ENCODE data around the gene CDH13. TPM values are rescaled to one million over a fixed set of nuclear protein-coding genes. Genes with fewer than 3 reads are reported as not detected.

CDH13 gene
- total and polyA plus RNA-seq, 9 donors: 1.9 to 34.2 (median 4.8) TPM

DNA sequence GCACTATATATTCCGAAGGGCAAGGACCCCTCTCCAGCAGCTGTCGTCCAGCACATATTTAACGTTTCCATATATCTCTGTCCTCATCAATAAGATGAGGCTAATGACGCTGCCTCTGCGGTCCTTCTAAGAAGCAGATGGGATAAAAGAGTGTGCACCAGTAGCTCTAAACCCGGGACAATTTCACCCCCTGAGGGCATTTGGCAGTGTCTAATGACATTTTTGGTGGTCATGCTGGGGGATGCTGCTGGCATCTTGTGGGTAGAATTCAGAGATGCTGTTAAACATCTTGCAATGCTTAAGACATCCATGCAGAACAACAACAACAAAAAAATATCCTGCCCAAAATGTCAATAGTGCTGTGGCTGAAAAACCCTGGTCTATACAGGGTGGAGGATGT is 372.9 kb downstream of the CDH13 start:
- Histone ChIP-seq H3K9me3 (no peaks in the 10 kb centered on the region), H3K36me3 (no peaks in the 10 kb centered on the region), H3K4me1 (ENCODE audit: insufficient read depth) (no peaks in the 10 kb centered on the region), H3K27ac (no peak overlapping the region), H3K4me3 (no peak overlapping the region), H3K27me3 (no peaks in the 10 kb centered on the region)
- intact Hi-C loops (cut with DNase I): no loop called here
- no peak for DNase-seq
- 49 to 71% (median 57%) methylated on average over 6 of the region's 6 CpGs for WGBS, 3 donors
- TF ChIP-seq POLR2A (IDR thresholded peaks at IDR 0.05): no peak
- TF ChIP-seq, protein P1, sequence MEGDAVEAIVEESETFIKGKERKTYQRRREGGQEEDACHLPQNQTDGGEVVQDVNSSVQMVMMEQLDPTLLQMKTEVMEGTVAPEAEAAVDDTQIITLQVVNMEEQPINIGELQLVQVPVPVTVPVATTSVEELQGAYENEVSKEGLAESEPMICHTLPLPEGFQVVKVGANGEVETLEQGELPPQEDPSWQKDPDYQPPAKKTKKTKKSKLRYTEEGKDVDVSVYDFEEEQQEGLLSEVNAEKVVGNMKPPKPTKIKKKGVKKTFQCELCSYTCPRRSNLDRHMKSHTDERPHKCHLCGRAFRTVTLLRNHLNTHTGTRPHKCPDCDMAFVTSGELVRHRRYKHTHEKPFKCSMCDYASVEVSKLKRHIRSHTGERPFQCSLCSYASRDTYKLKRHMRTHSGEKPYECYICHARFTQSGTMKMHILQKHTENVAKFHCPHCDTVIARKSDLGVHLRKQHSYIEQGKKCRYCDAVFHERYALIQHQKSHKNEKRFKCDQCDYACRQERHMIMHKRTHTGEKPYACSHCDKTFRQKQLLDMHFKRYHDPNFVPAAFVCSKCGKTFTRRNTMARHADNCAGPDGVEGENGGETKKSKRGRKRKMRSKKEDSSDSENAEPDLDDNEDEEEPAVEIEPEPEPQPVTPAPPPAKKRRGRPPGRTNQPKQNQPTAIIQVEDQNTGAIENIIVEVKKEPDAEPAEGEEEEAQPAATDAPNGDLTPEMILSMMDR (IDR thresholded peaks at IDR 0.05): no peak

DNA sequence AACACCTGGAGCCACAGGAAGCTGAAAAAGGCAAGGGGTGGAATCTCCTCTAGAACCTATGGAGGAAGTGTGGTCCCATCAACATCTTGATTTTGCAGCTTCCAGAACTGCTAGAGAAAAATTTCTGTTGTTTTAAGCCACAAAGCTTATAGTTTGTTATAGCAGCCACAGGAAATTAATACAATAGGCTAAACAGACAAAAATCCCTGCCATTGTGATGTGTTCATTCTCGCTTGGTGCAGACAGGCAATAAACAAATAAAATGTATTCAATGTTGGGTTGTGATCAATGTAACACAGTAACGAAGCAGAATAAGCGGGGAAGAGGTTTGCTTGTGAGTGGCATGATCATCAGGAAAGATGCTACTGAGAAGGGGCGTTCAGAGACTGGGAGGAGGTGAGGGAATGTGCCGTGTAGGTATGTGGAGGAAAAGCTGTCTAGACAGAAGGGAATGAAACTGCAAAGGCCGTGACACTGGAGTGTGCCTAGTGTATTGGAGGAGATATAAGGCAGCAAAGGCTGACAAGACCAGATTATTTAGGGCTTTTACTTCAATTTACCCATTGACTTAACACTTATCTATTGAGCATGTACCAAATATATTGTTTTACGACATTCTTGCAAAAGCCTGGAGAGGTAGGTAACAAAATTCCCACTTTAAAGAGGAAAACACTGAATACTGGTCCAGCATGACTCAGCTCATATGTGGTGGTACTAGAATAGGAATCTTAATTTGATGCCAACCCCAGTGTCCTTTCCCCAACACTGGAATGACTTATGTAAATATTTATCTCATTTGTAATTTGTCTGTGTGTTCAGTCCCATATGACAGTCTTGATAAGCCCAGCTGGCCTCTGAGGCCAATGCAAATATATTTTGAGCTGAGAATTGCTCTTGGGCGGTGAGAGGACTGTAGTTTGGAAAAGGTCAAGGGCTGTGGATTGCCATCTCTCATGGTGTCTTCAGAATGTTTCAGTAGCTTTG is 375.9 kb downstream of the CDH13 start:
- no peaks in the 10 kb centered on the region for H3K27me3 ChIP-seq
- H3K4me3 ChIP-seq: no peak overlapping the region
- 52 to 80% (median 55%) methylated on average over 8 of the region's 8 CpGs for WGBS, 3 donors
- TF ChIP-seq EP300 (IDR thresholded peaks at IDR 0.05) (no peak), POLR2A (IDR thresholded peaks at IDR 0.05) (no peak)
- TF ChIP-seq, protein P1 (IDR thresholded peaks at IDR 0.05): no peak
- no peak overlapping the region for H3K27ac ChIP-seq
- intact Hi-C loops (cut with DNase I): no loop called here
- H3K36me3 ChIP-seq: no peaks in the 10 kb centered on the region
- no peaks in the 10 kb centered on the region for H3K4me1 ChIP-seq (ENCODE audit: insufficient read depth)
- H3K9me3 ChIP-seq: no peaks in the 10 kb centered on the region
- no peak for DNase-seq

DNA sequence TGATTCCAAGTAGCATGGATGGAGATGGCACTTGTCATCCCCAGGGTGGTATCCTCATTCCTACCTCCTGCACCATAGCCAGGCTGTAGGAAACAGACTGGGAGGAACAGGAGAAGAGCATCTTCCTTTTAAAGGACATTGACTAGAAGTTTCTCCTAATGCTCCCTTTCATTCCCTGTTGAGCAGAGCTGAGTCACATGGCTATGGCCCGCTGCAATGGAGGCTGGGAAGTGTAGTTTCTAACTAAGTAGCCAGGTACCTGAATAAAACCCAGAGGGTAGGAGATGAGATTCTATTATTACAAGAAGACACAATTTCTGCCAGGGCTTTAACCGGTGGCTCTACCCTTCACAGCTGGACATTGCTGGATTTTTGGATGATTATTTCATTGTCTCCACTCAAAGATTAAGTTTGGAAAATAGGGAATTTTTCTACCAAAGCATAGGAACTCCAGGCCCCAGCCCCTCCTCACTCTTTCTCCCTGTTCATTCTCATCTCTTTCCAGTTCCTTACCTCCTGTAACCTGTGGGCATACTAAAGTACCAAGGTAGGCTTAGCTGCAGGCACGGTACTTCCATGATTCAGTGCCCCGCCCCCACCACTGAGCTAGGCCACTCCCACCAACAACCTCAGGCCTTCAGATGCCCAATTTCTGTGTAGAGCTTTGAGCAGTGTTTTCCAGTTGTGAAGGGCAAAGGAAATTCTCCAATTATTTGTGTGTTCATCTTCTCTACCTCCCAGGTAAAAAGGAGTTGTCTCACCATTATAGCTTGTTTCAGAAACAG is 378.3 kb downstream of the CDH13 start:
- Histone ChIP-seq H3K4me1 (ENCODE audit: insufficient read depth) (no peaks in the 10 kb centered on the region), H3K9me3 (no peaks in the 10 kb centered on the region), H3K27me3 (no peaks in the 10 kb centered on the region), H3K4me3 (no peak overlapping the region), H3K36me3 (no peaks in the 10 kb centered on the region), H3K27ac (no peak overlapping the region)
- TF ChIP-seq EP300 (IDR thresholded peaks at IDR 0.05) (no peak), POLR2A (IDR thresholded peaks at IDR 0.05) (no peak)
- TF ChIP-seq, protein P1 (IDR thresholded peaks at IDR 0.05): no peak
- 70 to 80% (median 75%) methylated on average over 4 of the region's 4 CpGs for WGBS, 3 donors
- intact Hi-C loops (cut with DNase I): no loop called here
- no peak for DNase-seq

DNA sequence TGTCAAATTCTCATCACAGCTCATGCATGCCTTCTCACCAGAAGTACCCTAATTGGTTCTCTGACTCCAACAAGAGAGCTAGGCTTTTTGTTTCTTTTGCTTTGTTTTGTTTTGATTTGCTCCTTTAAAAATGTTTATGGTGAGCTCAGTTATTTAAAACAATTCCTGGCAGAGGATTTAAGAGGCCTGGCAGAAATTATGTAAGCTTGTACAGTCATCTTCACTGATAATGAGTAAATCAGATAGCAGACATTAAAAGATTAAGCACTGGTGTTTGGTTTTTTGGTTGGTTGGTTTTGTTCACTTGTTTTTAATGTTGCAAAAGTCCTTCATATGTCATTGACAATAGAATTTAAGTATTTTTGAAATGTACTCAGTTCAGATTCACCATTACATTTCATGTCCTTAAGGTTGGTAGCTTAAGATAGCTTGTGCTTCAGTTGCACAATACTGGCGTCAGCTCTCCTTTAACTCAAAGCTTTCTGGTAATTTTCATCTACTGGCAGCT is 378.9 kb downstream of the CDH13 start:
- Histone ChIP-seq H3K27me3 (no peaks in the 10 kb centered on the region), H3K27ac (no peak overlapping the region), H3K4me1 (ENCODE audit: insufficient read depth) (no peaks in the 10 kb centered on the region)

More for the DNA sequence above, 378.9 kb downstream of the CDH13 start:
- intact Hi-C loops (cut with DNase I): no loop called here
- TF ChIP-seq, protein P1 (IDR thresholded peaks at IDR 0.05): no peak
- TF ChIP-seq POLR2A (IDR thresholded peaks at IDR 0.05) (no peak), EP300 (IDR thresholded peaks at IDR 0.05) (no peak)
- H3K4me3 ChIP-seq: no peak overlapping the region
- H3K36me3 ChIP-seq: no peaks in the 10 kb centered on the region
- no peaks in the 10 kb centered on the region for H3K9me3 ChIP-seq
- DNase-seq: no peak
- WGBS, 3 donors: 51 to 82% (median 70%) methylated on average over 1 of the region's 1 CpG
